Chondrocyte (in vitro differentiated cells): ENCODE data around the gene ZNF555. TPM values are rescaled to one million over a fixed set of nuclear protein-coding genes. Genes with fewer than 3 reads are reported as not detected.

ENCODE experiments used
- DNase-seq: peaks from one replicate; pipeline ENCODE4 v3.0.0; 2021; ENCODE audit warnings: mixed read lengths, low spot score
- H3K27ac Mint-ChIP-seq: one replicate; pipeline ENCODE4 v1.8.0; 2021; ENCODE audit warnings: mild to moderate bottlenecking, moderate library complexity, mixed read lengths; ENCODE audit not compliant: unreplicated experiment
- H3K27me3 Mint-ChIP-seq: 2 replicates; pipeline ENCODE4 v1.8.0; 2021; ENCODE audit warnings: low read depth, mixed read lengths
- H3K36me3 Mint-ChIP-seq: 2 replicates; pipeline ENCODE4 v1.8.0; 2021; ENCODE audit warnings: low read depth, mixed read lengths
- H3K4me1 Mint-ChIP-seq: 2 replicates; pipeline ENCODE4 v1.8.0; 2021; ENCODE audit warnings: low read depth, mild to moderate bottlenecking, mixed read lengths
- H3K4me3 Mint-ChIP-seq: one replicate; pipeline ENCODE4 v1.8.0; 2021; ENCODE audit warnings: mild to moderate bottlenecking, moderate library complexity, mixed read lengths; ENCODE audit not compliant: unreplicated experiment
- H3K9me3 Mint-ChIP-seq: 2 replicates; pipeline ENCODE4 v1.8.0; 2021; ENCODE audit warnings: low read depth, mixed read lengths
- total RNA-seq: library from RNA; stranded (reverse); gene quantifications from 3 replicates; pipeline ENCODE4 v1.2.1, GENCODE V29; 2021
- TF ChIP-seq, protein P1 (sequence below): fragments of 200-600 bp; sonication (generic); IDR thresholded peaks from 2 replicates; pipeline ENCODE4 v1.5.0; 2021; ENCODE audit warnings: antibody characterized with exemption, mild to moderate bottlenecking, moderate library complexity

The ZNF555 gene
- total RNA-seq, 1 donor from 2014 or later = 9.2 TPM

GRCh38 chr19:2811735-2812413, 29.4 kb upstream of the ZNF555 start:
- H3K9me3 Mint-ChIP-seq = no peaks in the 10 kb centered on the region
- no peaks in the 10 kb centered on the region for H3K27me3 Mint-ChIP-seq
- peak; percentile 87 for DNase-seq
- no peaks in the 10 kb centered on the region for H3K4me1 Mint-ChIP-seq
- no peak overlapping the region for H3K4me3 Mint-ChIP-seq
- TF ChIP-seq, protein P1, sequence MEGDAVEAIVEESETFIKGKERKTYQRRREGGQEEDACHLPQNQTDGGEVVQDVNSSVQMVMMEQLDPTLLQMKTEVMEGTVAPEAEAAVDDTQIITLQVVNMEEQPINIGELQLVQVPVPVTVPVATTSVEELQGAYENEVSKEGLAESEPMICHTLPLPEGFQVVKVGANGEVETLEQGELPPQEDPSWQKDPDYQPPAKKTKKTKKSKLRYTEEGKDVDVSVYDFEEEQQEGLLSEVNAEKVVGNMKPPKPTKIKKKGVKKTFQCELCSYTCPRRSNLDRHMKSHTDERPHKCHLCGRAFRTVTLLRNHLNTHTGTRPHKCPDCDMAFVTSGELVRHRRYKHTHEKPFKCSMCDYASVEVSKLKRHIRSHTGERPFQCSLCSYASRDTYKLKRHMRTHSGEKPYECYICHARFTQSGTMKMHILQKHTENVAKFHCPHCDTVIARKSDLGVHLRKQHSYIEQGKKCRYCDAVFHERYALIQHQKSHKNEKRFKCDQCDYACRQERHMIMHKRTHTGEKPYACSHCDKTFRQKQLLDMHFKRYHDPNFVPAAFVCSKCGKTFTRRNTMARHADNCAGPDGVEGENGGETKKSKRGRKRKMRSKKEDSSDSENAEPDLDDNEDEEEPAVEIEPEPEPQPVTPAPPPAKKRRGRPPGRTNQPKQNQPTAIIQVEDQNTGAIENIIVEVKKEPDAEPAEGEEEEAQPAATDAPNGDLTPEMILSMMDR = no peak
- H3K27ac Mint-ChIP-seq = no peak overlapping the region
- peaks cover 3% of the 10 kb centered on the region for H3K36me3 Mint-ChIP-seq

DNA sequence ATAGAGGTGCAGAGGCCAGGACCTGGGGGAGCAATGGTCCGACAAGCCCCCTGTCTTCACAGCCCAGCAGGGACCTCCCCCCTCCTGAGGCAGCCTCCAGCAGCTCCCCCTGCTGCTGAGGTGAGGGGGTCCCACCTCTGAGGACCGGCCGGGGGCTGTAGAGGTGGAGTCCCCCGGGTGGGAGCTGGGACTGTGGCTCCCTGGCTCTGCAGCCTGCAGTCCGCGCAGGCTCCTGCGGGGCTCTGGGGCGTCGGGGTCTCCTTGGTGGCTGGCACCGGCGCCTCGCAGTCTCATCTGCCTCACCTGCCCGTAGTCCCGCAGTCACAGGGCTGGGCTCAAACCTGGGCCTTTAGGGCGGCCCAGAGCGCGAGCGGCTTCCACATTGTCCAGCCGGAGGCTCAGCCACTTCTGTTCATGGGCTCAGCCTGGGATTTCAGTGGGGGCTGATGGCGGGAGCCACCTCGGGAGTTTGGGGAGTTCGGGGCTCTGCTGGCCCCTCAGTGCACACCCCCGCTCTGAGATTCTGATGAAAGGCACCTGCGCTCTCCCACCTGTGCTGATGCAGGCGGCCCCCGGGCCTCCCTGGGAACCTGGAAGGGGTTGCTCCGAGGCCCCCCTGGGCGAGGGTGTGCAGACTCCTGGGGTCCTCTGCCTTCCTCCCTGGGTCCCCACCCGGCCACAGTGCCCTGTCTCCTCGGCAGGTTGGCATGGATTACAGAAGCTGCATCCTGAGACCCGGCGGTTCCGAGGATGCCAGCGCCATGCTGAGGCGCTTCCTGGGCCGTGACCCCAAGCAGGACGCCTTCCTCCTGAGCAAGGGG, 28.7 kb upstream of the ZNF555 start:
- H3K9me3 Mint-ChIP-seq = no peaks in the 10 kb centered on the region
- TF ChIP-seq, protein P1 = no peak
- no peaks in the 10 kb centered on the region for H3K4me1 Mint-ChIP-seq
- H3K4me3 Mint-ChIP-seq = no peak overlapping the region
- peaks cover 3% of the 10 kb centered on the region for H3K36me3 Mint-ChIP-seq
- H3K27me3 Mint-ChIP-seq = no peaks in the 10 kb centered on the region
- DNase-seq = peak; percentile 77
- H3K27ac Mint-ChIP-seq = no peak overlapping the region

GRCh38 chr19:2813235-2814160, 27.8 kb upstream of the ZNF555 start:
- Mint-ChIP-seq H3K4me3 (no peak overlapping the region), H3K36me3 (peaks cover 3% of the 10 kb centered on the region), H3K27ac (no peak overlapping the region), H3K9me3 (no peaks in the 10 kb centered on the region), H3K4me1 (no peaks in the 10 kb centered on the region), H3K27me3 (no peaks in the 10 kb centered on the region)
- TF ChIP-seq, protein P1 = no peak
- peak; percentile 91 for DNase-seq

GRCh38 chr19:2814426-2814825, 26.8 kb upstream of the ZNF555 start:
- Mint-ChIP-seq H3K4me3 (no peak overlapping the region), H3K36me3 (no peaks in the 10 kb centered on the region), H3K27ac (no peak overlapping the region), H3K4me1 (no peaks in the 10 kb centered on the region), H3K27me3 (no peaks in the 10 kb centered on the region), H3K9me3 (no peaks in the 10 kb centered on the region)
- TF ChIP-seq, protein P1 = no peak
- peak; percentile 75 for DNase-seq

DNA sequence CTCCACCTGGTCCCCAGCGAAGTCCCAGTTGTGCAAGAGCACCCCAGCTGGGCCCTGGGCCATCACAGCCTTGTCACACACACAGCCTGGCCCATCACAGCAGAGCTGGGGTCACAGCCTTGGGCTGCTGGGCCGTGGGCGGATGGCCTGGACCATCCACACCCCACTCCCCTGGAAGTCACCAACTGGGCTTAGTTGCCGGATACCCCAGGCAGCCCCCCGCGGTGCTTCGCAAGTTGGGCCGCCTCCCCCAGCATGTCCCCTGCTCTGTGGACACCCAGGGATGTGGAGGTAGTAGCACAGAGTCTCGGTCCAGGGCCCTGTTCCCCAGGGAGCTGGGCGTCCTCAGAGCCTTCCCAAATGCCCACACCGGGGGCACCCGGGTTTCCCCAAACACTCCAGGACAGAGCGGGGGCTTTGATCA, 26.1 kb upstream of the ZNF555 start:
- peak; percentile 83 for DNase-seq
- H3K27me3 Mint-ChIP-seq = no peaks in the 10 kb centered on the region
- TF ChIP-seq, protein P1 = no peak
- no peaks in the 10 kb centered on the region for H3K36me3 Mint-ChIP-seq
- no peak overlapping the region for H3K27ac Mint-ChIP-seq
- peaks cover under 1% of the 10 kb centered on the region for H3K4me1 Mint-ChIP-seq
- no peak overlapping the region for H3K4me3 Mint-ChIP-seq
- H3K9me3 Mint-ChIP-seq = no peaks in the 10 kb centered on the region
